Transverse colon (tissue), 4 donors: ENCODE results near the gene ARHGAP32. TPM values are rescaled to one million over a fixed set of nuclear protein-coding genes. Genes with fewer than 3 reads are reported as not detected.
"Not testable (repeated sequence)": the region's sequence is repeated elsewhere in the genome, so short reads cannot be mapped to it uniquely, and the experiment has no call there.

Source experiments
- DNase-seq: peaks from one replicate; pipeline ENCODE4 v3.0.0-alpha.2; 2019
- H3K27ac ChIP-seq, 4 donors: fragments of 200-600 bp; sonication (generic); 2 replicates each; pipeline ENCODE4 v1.5.1; 2016 to 2018; ENCODE audit warnings: inconsistent platforms in 4 of 4
- H3K27me3 ChIP-seq: fragments of 200-600 bp; sonication (generic); 2 replicates; pipeline ENCODE4 v1.5.1; 2017; ENCODE audit warnings: inconsistent platforms
- H3K36me3 ChIP-seq, 4 donors: fragments of 200-600 bp; sonication (generic); 2 replicates each; pipeline ENCODE4 v1.5.1; 2017 to 2019; ENCODE audit warnings: inconsistent platforms in 4 of 4
- H3K4me1 ChIP-seq, 4 donors: fragments of 200-600 bp; sonication (generic); 2 replicates each; pipeline ENCODE4 v1.5.1; 2017 to 2020; ENCODE audit warnings: inconsistent platforms in 4 of 4
- H3K4me3 ChIP-seq, 4 donors: fragments of 200-600 bp; sonication (generic); 1 replicate in 1 of 4; 2 replicates in 3 of 4; pipeline versions ENCODE4 v1.5.1 to v1.6.1; 2017 to 2019; ENCODE audit warnings: inconsistent platforms in 4 of 4
- H3K9me3 ChIP-seq, 2 donors: fragments of 200-600 bp; sonication (generic); 2 replicates each; pipeline ENCODE4 v1.5.1; 2017 to 2019; ENCODE audit warnings: inconsistent platforms in 2 of 2
- EP300 ChIP-seq: sonication (generic); formaldehyde crosslinking; IDR thresholded peaks from one replicate; pipeline ENCODE4 v1.6.1; 2017; ENCODE audit warnings: antibody characterized with exemption, low read depth
- POLR2A ChIP-seq: fragments of 450-650 bp; IDR thresholded peaks from one replicate; pipeline ENCODE4 v1.6.1; 2016; ENCODE audit warnings: antibody characterized with exemption, mild to moderate bottlenecking, moderate library complexity
- POLR2AphosphoS5 ChIP-seq, 3 donors: sonication (generic); formaldehyde crosslinking; IDR thresholded peaks; one replicate each; pipeline ENCODE4 v1.6.1; 2016; ENCODE audit warnings: antibody characterized with exemption in 3 of 3
- WGBS, 2 donors: methylation state at CpG; one replicate each; pipeline ENCODE4 v1.1.5; 2018; ENCODE audit warnings: low coverage in 1 of 2; 5-methylcytosine and 5-hydroxymethylcytosine counted together
- in situ Hi-C, 4 donors: fragments of 200-750 bp; cut with MboI; loops; one replicate each; pipeline versions ENCODE4 v1.15.0 to v1.15.1; 2017; ENCODE audit warnings: low sequenced_read_pairs in 3 of 4, low pct_ligation_motif_present in 1 of 4, low pct_unique_long_range_greater_than_20kb in 1 of 4
- intact Hi-C: fragments of 100-400 bp; cut with DNase I; formaldehyde crosslinking; loops from one replicate; pipeline ENCODE4 v1.15.1; 2023; ENCODE audit warnings: low total_unique reads
- total RNA-seq, 4 donors: library from RNA; depleted of rRNA; stranded (reverse); fragments of >200 nt; gene quantifications; one replicate each; pipeline ENCODE4 v1.1.0, GENCODE V29; 2016
- TF ChIP-seq, protein P1 (sequence below), 5 experiments: fragments of 200-600 bp in 3 of 5; fragments of 450-650 bp in 2 of 5; sonication (generic) in 3 of 5; IDR thresholded peaks; 1 replicate in 2 of 5; 2 replicates in 3 of 5; pipeline ENCODE4 v1.5.1; 2016 to 2017; ENCODE audit warnings: antibody characterized with exemption in 5 of 5, inconsistent platforms in 3 of 5, mild to moderate bottlenecking in 2 of 5, moderate library complexity in 1 of 5

The ARHGAP32 gene
- total RNA-seq, 4 donors from 2014 or later, result 66.9 to 86.9 (median 74.8) TPM

DNA sequence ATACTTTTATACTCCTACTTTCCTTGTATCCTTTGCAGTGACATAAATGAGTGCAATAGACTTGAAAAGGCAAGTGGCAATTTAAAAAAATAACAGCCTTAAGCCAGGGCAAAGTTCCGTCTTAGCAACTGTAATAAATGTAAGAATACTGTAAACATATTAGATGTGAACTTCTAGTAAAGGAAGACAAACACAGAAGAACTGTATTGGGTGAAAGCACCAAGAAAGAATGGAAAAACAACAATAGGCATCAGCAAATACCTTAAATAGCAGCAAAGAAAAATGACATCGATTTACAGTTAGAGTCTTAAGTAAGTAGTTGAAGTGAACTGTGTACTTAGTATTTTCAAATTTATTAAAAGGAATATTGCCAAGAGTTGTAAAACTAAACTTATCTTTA, 174.0 kb downstream of the ARHGAP32 start:
- TF ChIP-seq, protein P1, sequence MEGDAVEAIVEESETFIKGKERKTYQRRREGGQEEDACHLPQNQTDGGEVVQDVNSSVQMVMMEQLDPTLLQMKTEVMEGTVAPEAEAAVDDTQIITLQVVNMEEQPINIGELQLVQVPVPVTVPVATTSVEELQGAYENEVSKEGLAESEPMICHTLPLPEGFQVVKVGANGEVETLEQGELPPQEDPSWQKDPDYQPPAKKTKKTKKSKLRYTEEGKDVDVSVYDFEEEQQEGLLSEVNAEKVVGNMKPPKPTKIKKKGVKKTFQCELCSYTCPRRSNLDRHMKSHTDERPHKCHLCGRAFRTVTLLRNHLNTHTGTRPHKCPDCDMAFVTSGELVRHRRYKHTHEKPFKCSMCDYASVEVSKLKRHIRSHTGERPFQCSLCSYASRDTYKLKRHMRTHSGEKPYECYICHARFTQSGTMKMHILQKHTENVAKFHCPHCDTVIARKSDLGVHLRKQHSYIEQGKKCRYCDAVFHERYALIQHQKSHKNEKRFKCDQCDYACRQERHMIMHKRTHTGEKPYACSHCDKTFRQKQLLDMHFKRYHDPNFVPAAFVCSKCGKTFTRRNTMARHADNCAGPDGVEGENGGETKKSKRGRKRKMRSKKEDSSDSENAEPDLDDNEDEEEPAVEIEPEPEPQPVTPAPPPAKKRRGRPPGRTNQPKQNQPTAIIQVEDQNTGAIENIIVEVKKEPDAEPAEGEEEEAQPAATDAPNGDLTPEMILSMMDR (IDR thresholded peaks at IDR 0.05), result no peak
- no peak for TF ChIP-seq EP300
- TF ChIP-seq POLR2A, result no peak
- TF ChIP-seq POLR2AphosphoS5 (IDR thresholded peaks at IDR 0.05), result no peak
- peaks cover 0 to 54% (median 20%) of the 10 kb centered on the region in 4 donors for H3K4me1 ChIP-seq
- 50% methylated on average over 2 of the region's 2 CpGs for WGBS, 2 donors
- no peaks in the 10 kb centered on the region for H3K27me3 ChIP-seq
- H3K36me3 ChIP-seq, result no peaks in the 10 kb centered on the region
- intact Hi-C loops, result no loop called here
- in situ Hi-C loops, result no loop called here
- H3K4me3 ChIP-seq, result peak overlapping the region in 1 of 4 donors; percentile 50
- no peak for DNase-seq
- H3K9me3 ChIP-seq, result no peaks in the 10 kb centered on the region
- peak overlapping the region; percentile 34 to 79 (median 61) for H3K27ac ChIP-seq

DNA sequence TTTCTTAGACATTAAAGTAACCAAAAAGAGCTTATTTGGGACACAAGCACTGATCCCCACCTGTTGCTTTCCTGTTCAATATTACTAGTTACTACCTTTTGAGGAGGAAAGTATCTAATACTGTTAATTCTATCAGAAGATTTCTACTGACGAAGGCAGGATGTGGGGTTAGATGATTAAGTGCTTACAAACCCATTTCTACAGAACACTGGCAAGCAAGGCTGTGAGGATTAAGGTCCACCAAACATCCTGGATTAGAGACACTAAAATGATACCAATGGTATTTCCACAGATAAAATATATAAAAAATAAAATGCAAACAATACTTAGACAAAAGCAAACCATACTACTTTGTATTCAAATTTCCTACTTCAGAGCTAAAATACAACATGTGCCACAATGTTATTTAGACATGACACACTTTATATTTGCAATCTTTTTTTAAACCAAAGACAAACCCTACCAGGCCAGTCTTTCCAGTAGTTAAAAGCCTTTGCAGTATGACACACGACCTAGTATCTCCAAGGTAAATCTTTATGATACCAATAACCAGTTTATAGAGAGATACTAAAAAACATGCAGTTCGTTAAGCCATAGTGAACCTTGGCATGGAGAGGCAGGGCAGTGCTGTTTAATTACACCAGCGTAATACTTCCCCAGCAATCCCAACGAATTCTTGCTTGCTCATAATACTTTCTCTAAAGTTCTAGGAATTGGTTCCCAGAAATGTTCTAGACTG, 178.2 kb downstream of the ARHGAP32 start:
- no peaks in the 10 kb centered on the region for H3K9me3 ChIP-seq
- no peaks in the 10 kb centered on the region for H3K27me3 ChIP-seq
- peak; percentile 60 for DNase-seq
- H3K4me1 ChIP-seq, result peaks cover 0 to 61% (median 25%) of the 10 kb centered on the region in 4 donors
- in situ Hi-C loops (no loop called here), intact Hi-C loops (no loop called here)
- peak overlapping the region; percentile 77 to 79 (median 78) for H3K27ac ChIP-seq
- 39 to 45% methylated on average over 5 of the region's 5 CpGs for WGBS, 2 donors
- H3K4me3 ChIP-seq, result peak overlapping the region in 1 of 4 donors; percentile 21
- TF ChIP-seq POLR2AphosphoS5 (IDR thresholded peaks at IDR 0.05) (peak in 2 of 3 donors; percentile 74 to 80), EP300 (peak; percentile 28), POLR2A (peak; percentile 24)
- TF ChIP-seq, protein P1 (IDR thresholded peaks at IDR 0.05), result no peak
- no peaks in the 10 kb centered on the region for H3K36me3 ChIP-seq

DNA sequence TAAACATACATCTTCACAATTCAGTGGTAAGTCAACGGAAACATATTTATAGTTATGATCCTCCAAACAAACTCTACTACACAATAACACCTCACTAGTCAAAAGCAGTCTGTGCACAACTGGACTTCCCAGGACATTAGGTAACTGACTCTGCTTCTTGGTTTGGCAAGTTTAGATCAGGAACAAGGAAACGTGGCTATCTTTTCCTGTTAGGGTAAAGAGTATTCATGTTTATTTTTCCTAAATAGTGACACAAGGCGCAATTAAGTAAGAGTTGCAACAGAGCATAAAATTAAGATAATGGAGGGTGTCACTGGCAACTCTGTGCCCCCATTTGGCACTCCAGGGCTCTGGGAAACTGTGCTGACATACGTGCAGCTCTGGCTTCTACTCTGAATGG, 179.2 kb downstream of the ARHGAP32 start:
- H3K4me3 ChIP-seq, result peak overlapping the region in 1 of 4 donors; percentile 0
- no peak for TF ChIP-seq POLR2A
- peak in 1 of 3 donors; percentile 45 for TF ChIP-seq POLR2AphosphoS5 (IDR thresholded peaks at IDR 0.05)
- no peak for TF ChIP-seq EP300
- no peak for DNase-seq
- WGBS, 2 donors, result 50 to 55% methylated on average over 3 to 4 of the region's 4 CpGs
- no peaks in the 10 kb centered on the region for H3K36me3 ChIP-seq
- H3K27me3 ChIP-seq, result no peaks in the 10 kb centered on the region
- H3K27ac ChIP-seq, result peak overlapping the region; percentile 73 to 77 (median 76)
- H3K9me3 ChIP-seq, result no peaks in the 10 kb centered on the region
- peaks cover 0 to 51% (median 25%) of the 10 kb centered on the region in 4 donors for H3K4me1 ChIP-seq
- in situ Hi-C loops (no loop called here), intact Hi-C loops (no loop called here)

DNA sequence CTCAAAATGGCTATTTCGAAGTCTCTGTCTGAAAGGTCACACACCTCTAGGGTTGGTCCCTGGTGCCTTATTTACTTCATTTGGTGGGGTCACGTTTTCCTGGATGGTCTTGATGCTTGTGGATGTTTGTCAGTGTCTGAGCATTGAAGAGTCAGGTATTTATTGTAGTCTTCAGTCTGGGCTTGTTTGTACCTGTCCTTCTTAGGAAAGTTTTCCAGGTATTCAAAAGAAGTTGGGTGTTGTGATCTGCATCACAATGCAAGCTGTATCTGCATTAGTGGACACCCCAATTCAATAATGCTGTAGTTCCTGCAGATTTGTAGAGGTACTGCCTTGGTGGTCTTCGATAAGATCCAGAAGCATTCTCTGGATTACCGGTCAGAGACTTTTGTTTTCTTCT, 186.0 kb downstream of the ARHGAP32 start:
- no peak for DNase-seq
- TF ChIP-seq, protein P1 (IDR thresholded peaks at IDR 0.05), result no peak
- no peak for TF ChIP-seq POLR2A
- TF ChIP-seq POLR2AphosphoS5 (IDR thresholded peaks at IDR 0.05), result no peak
- no peak for TF ChIP-seq EP300
- 81 to 89% methylated on average over 3 to 4 of the region's 4 CpGs for WGBS, 2 donors
- no peak overlapping the region for H3K4me3 ChIP-seq
- in situ Hi-C loops, result no loop called here
- peaks cover 7 to 9% of the 10 kb centered on the region in 2 donors for H3K9me3 ChIP-seq
- H3K27me3 ChIP-seq, result no peaks in the 10 kb centered on the region
- no peaks in the 10 kb centered on the region for H3K4me1 ChIP-seq
- intact Hi-C loops, result no loop called here
- H3K27ac ChIP-seq, result no peak overlapping the region
- no peaks in the 10 kb centered on the region for H3K36me3 ChIP-seq

DNA sequence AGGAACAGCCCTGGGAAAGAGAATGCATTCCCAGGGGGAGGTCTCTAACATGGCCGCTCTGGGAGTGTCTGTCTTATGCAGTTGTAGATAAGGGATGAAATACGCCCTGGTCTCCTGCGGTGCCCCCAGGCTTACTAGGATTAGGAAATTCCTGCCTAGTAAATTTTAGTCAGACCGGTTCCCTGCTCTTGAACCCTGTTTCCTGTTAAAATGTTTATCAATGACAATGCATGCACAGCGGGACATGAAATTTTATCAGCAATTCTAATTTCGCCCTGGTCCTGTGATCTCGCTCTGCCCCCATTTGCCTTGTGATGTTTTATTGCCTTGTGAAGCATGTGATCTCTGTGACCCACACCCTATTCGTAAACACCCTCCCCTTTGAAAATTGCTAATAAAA, 193.0 kb downstream of the ARHGAP32 start:
- H3K4me3 ChIP-seq, DNase-seq, H3K27ac ChIP-seq, in situ Hi-C loops, H3K4me1 ChIP-seq, intact Hi-C loops, H3K9me3 ChIP-seq, H3K36me3 ChIP-seq, H3K27me3 ChIP-seq: not testable (repeated sequence)
- WGBS, 2 donors, result 87 to 89% methylated on average over 3 to 8 of the region's 8 CpGs
